Type B pancreatic cell (in vitro differentiated cells): ENCODE data around the gene OPRD1. TPM values are rescaled to one million over a fixed set of nuclear protein-coding genes. Genes with fewer than 3 reads are reported as not detected.
A peak's percentile ranks its signal among the peaks of the same experiment; 100 is the strongest.
"Not testable (repeated sequence)": the region's sequence is repeated elsewhere in the genome, so short reads cannot be mapped to it uniquely, and the experiment has no call there.

Source experiments
- DNase-seq: peaks from one replicate; pipeline ENCODE4 v3.0.0; 2021; ENCODE audit warnings: mixed read lengths; ENCODE audit not compliant: unreplicated experiment; ENCODE audit errors: extremely low spot score
- H3K27ac Mint-ChIP-seq: 2 replicates; pipeline ENCODE4 v1.8.0; 2021; ENCODE audit warnings: mild to moderate bottlenecking, mixed read lengths
- H3K27me3 Mint-ChIP-seq: 2 replicates; pipeline ENCODE4 v1.8.0; 2021; ENCODE audit warnings: mixed read lengths
- H3K36me3 Mint-ChIP-seq: 2 replicates; pipeline ENCODE4 v1.8.0; 2021; ENCODE audit warnings: mixed read lengths
- H3K4me1 Mint-ChIP-seq: one replicate; pipeline ENCODE4 v1.8.0; 2021; ENCODE audit warnings: mixed read lengths; ENCODE audit not compliant: unreplicated experiment
- H3K4me3 Mint-ChIP-seq: 2 replicates; pipeline ENCODE4 v1.8.0; 2021; ENCODE audit warnings: mild to moderate bottlenecking, mixed read lengths
- H3K9me3 Mint-ChIP-seq: 2 replicates; pipeline ENCODE4 v1.8.0; 2021; ENCODE audit warnings: mixed read lengths
- total RNA-seq: library from RNA; stranded (reverse); gene quantifications from 2 replicates; pipeline ENCODE4 v1.2.1, GENCODE V29; 2021; ENCODE audit warnings: low replicate concordance
- TF ChIP-seq, protein P1 (sequence below): fragments of 200-600 bp; sonication (generic); conservative IDR thresholded peaks from 2 replicates; pipeline ENCODE4 v1.5.0; 2021; ENCODE audit warnings: antibody characterized with exemption, mild to moderate bottlenecking

Gene OPRD1
- total RNA-seq, 1 donor from 2014 or later, result 1.1 TPM

DNA sequence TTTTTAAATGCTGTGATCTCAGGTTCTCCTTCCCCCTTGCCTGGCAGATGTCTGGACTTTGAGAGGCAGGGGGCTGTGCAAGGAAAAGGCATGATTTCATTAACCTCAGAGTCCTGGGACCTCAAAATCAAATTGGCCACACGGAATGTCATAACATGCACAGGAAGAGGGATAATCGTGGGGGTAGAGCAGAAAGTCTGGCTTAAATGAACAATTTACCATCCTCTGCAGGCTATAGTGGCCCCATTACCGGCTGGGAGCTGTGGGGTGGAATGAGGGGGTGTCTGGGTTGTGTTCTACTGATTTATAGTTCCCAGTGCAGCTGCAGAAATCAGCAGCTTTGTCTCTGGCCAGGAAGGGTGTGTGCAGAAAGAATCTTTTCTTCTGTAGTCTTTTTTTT lies 10.8 kb downstream of the OPRD1 start:
- no peak overlapping the region for H3K4me3 Mint-ChIP-seq
- H3K27me3 Mint-ChIP-seq, result peaks cover 10% of the 10 kb centered on the region
- H3K4me1 Mint-ChIP-seq, result peaks cover 4% of the 10 kb centered on the region
- TF ChIP-seq, protein P1, sequence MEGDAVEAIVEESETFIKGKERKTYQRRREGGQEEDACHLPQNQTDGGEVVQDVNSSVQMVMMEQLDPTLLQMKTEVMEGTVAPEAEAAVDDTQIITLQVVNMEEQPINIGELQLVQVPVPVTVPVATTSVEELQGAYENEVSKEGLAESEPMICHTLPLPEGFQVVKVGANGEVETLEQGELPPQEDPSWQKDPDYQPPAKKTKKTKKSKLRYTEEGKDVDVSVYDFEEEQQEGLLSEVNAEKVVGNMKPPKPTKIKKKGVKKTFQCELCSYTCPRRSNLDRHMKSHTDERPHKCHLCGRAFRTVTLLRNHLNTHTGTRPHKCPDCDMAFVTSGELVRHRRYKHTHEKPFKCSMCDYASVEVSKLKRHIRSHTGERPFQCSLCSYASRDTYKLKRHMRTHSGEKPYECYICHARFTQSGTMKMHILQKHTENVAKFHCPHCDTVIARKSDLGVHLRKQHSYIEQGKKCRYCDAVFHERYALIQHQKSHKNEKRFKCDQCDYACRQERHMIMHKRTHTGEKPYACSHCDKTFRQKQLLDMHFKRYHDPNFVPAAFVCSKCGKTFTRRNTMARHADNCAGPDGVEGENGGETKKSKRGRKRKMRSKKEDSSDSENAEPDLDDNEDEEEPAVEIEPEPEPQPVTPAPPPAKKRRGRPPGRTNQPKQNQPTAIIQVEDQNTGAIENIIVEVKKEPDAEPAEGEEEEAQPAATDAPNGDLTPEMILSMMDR, result no peak
- H3K36me3 Mint-ChIP-seq, result no peaks in the 10 kb centered on the region
- no peaks in the 10 kb centered on the region for H3K9me3 Mint-ChIP-seq
- no peak overlapping the region for H3K27ac Mint-ChIP-seq
- DNase-seq, result no peak

DNA sequence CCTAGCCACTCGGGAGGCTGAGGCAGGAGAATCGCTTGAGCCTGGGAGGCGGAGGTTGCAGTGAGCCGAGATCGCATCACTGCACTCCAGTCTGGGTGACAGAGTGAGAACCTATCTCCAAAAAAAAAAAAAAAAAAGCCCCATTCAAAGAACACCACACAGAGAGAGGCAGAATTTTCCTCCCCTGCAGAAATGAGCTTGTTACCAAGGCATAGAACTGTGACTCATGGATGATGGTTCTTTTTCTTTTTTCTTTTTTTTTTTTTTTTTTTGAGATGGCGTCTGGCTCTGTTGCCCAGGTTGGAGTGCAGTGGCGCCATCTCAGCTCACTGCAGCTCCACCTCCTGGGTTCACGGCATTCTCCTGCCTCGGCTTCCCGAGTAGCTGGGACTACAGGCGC lies 12.1 kb downstream of the OPRD1 start:
- not testable (repeated sequence) for H3K4me3 Mint-ChIP-seq, H3K27ac Mint-ChIP-seq, H3K9me3 Mint-ChIP-seq, H3K27me3 Mint-ChIP-seq, H3K4me1 Mint-ChIP-seq, DNase-seq, H3K36me3 Mint-ChIP-seq

DNA sequence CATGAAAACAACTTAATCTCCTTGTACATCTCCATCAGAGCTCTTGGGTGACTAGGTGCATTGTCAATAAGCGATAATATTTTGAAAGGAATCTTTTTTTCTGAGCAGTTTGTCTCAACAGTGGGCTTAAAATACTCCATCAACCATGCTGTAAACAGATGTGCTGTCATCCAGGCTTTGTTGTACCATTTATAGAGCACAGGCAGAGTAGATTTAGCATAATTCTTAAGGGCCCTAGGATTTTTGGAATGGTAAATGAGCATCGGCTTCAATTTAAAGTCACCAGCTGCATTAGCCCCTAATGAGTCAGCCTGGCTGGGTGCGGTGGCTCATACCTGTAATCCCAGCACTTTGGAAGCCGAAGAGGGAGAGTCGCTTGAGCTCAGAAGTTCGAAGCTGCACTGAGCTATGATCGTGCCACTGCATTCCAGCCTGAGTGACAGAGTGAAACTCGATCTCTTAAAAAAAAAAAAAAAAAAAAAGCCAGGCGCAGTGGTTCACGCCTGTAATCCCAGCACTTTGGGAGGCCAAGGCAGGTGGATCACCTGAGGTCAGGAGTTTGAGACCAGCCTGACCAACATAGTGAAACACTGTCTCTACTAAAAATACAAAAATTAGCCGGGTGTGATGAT lies 16.4 kb downstream of the OPRD1 start:
- not testable (repeated sequence) for DNase-seq, H3K27me3 Mint-ChIP-seq, H3K9me3 Mint-ChIP-seq, H3K4me1 Mint-ChIP-seq, H3K36me3 Mint-ChIP-seq, H3K4me3 Mint-ChIP-seq
- H3K27ac Mint-ChIP-seq, result peak overlapping the region; percentile 58

DNA sequence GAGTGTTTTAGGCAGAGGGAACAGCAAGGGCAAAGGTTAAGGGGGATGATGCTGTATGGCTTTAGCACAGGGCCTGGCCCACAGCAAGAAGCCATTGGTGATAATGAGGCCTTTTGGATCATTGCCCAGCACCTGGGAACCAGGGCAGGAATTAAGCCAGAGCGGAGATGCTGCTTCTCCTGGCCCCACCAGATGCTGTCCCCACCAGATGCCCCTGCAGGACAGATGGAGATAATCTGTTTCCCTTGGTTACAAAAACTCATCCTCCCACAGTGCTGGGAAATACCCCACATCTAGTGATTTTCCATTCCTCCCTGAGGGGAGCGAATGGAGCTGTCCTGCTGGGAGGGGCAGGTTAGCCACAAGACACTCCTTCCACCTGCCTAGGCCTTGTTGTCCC lies 18.8 kb downstream of the OPRD1 start:
- H3K27ac Mint-ChIP-seq, result no peak overlapping the region
- H3K4me3 Mint-ChIP-seq, result no peak overlapping the region
- TF ChIP-seq, protein P1, result no peak
- H3K4me1 Mint-ChIP-seq, result peaks cover 4% of the 10 kb centered on the region
- DNase-seq, result no peak
- no peaks in the 10 kb centered on the region for H3K27me3 Mint-ChIP-seq
- H3K36me3 Mint-ChIP-seq, result no peaks in the 10 kb centered on the region
- H3K9me3 Mint-ChIP-seq, result no peaks in the 10 kb centered on the region

DNA sequence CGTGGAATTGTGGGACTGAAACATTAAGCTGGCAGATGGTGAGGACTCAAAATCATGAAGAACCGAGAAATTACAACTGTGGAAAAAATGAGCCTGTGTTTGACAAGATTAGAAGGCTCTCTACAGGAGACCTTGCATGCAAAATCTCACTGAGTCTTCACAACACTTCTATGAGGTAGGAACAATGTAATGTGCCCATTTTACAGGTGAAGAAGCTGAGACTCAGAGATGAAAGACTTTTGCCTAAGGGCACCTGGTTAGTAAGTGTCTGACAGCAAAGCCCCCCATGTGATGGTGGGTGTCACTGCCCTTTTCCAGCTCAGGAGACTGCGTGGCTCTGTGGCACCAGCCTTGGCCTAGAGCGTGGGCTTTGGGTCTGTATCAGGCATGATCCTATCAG lies 21.0 kb downstream of the OPRD1 start:
- peaks cover 4% of the 10 kb centered on the region for H3K4me1 Mint-ChIP-seq
- no peaks in the 10 kb centered on the region for H3K36me3 Mint-ChIP-seq
- H3K4me3 Mint-ChIP-seq, result no peak overlapping the region
- no peaks in the 10 kb centered on the region for H3K9me3 Mint-ChIP-seq
- H3K27ac Mint-ChIP-seq, result no peak overlapping the region
- no peaks in the 10 kb centered on the region for H3K27me3 Mint-ChIP-seq
- TF ChIP-seq, protein P1, result no peak
- no peak for DNase-seq

DNA sequence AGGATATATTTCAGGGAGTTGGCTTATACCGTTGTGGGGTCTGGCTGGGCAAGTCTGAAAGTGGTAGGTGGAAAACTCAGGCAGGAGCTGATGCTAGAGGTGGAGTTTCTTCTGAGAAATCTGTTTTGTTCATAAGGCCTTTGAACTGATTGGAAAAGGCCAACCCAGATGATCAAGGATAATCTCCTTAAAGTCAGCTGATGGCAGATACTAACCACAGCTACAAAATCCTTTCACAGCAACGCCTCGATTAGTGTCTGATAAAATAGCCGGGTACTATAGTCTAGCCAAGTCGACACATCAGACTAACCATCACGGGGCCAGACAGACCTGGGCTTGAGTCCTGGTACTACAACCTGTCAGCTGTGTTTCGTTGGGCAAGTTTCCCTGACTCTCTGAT lies 21.4 kb downstream of the OPRD1 start:
- H3K4me3 Mint-ChIP-seq, result no peak overlapping the region
- H3K27me3 Mint-ChIP-seq, result no peaks in the 10 kb centered on the region
- no peaks in the 10 kb centered on the region for H3K9me3 Mint-ChIP-seq
- no peak overlapping the region for H3K27ac Mint-ChIP-seq
- TF ChIP-seq, protein P1, result no peak
- H3K4me1 Mint-ChIP-seq, result peaks cover 4% of the 10 kb centered on the region
- no peaks in the 10 kb centered on the region for H3K36me3 Mint-ChIP-seq
- no peak for DNase-seq

DNA sequence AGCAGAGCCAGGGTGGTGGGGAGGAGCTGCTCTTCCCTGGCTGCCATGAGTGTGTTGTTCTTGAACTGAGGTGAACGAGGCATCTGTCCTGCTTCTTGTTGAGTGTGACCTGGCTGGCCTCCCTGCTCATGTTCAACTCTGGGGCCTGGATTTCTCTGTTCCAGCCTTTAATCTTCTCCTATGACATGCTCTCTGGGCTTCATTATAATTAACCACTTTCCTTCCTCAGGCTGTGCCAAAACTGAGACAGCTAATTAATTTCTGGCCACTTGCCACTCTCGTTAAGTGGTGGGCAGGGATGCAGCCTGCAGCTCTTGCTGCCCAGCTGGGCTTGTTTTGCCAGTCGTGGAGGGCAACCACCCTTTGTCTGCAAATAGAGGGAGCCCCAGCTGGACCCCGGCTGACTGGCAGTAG lies 23.3 kb downstream of the OPRD1 start:
- H3K36me3 Mint-ChIP-seq, result no peaks in the 10 kb centered on the region
- H3K9me3 Mint-ChIP-seq, result no peaks in the 10 kb centered on the region
- H3K4me1 Mint-ChIP-seq, result peaks cover 4% of the 10 kb centered on the region
- TF ChIP-seq, protein P1, result no peak
- DNase-seq, result no peak
- H3K27ac Mint-ChIP-seq, result no peak overlapping the region
- no peak overlapping the region for H3K4me3 Mint-ChIP-seq
- H3K27me3 Mint-ChIP-seq, result no peaks in the 10 kb centered on the region
